ENCODE data around the gene CROCC2.

DNA sequence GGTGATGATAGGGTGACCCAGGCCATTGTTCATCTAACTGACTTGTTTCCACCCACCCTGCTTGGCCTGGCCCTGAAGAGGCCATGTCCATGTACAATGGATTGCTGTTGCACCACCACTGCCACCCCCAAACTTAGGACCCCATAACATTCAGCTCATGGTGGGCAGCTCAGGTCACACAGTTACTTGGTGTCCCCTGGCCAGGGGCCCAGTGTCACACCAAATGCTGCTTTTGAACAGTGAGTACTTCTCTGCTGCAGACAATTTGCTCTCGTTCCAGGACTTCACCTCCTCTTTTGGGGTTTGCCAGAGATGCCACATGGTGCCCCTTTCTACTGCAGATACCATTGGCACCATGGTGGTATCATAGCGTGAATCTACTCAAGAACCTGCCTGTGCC lies 21.9 kb upstream of the CROCC2 start:
- TF ChIP-seq EZH2 (IDR thresholded peaks at IDR 0.05; ENCODE audit: borderline replicate concordance, low read depth, low read length, severe bottlenecking): no peak
- no peak for TF ChIP-seq CTCF (IDR thresholded peaks at IDR 0.05; ENCODE audit: borderline replicate concordance, extremely low read depth, low read length, poor library complexity, severe bottlenecking)

Data from DND-41 (cell line).